NCI-H345 treated with DMSO at 0.1 percent for 48 hours (cell line): Measurements from ENCODE around the gene PRPF40A.
A peak's percentile ranks its signal among the peaks of the same experiment; 100 is the strongest.

Experiments
- DNase-seq: peaks from one replicate; lab custom pipeline; 2025; ENCODE audit not compliant: unreplicated experiment; lab: John Stamatoyannopoulos, UW

PRPF40A gene

GRCh38 chr2:152718076-152718908, 1.0 kb upstream of the PRPF40A start, which contains the start of gene ARL6IP6:
Gene ARL6IP6 (plus strand): TSS chr2:152718620. CDS start chr2:152718625, 5 bp downstream.
- DNase-seq, result peak; percentile 93

GRCh38 chr2:152716805-152717227, 445 bp downstream of the PRPF40A start:
- peak; percentile 26 for DNase-seq

- no peak for DNase-seq
These were observed 1.3 kb downstream of the PRPF40A start for GRCh38 chr2:152715854-152716428.

- DNase-seq, result no peak
These were observed 2.1 kb downstream of the PRPF40A start for GRCh38 chr2:152715112-152715511.

- no peak for DNase-seq
These were observed 6.5 kb downstream of the PRPF40A start for GRCh38 chr2:152710713-152711112.

- no peak for DNase-seq
These were observed 8.5 kb downstream of the PRPF40A start for GRCh38 chr2:152708742-152709141.

- no peak for DNase-seq
These were observed 10.7 kb downstream of the PRPF40A start for GRCh38 chr2:152706477-152707021.

- no peak for DNase-seq
These were observed 16.1 kb downstream of the PRPF40A start for GRCh38 chr2:152701198-152701597.

GRCh38 chr2:152696476-152696875, 20.8 kb downstream of the PRPF40A start:
- no peak for DNase-seq

GRCh38 chr2:152695763-152696162, 21.5 kb downstream of the PRPF40A start:
- no peak for DNase-seq

GRCh38 chr2:152694161-152694661, 23.1 kb downstream of the PRPF40A start:
- DNase-seq, result no peak

- no peak for DNase-seq
These were observed 24.2 kb downstream of the PRPF40A start for GRCh38 chr2:152693033-152693432.

- no peak for DNase-seq
These were observed 30.9 kb downstream of the PRPF40A start for GRCh38 chr2:152686321-152686720.

GRCh38 chr2:152683400-152683799, 33.9 kb downstream of the PRPF40A start:
- DNase-seq, result no peak

- DNase-seq, result no peak
These were observed 34.6 kb downstream of the PRPF40A start for GRCh38 chr2:152682663-152683062.

- no peak for DNase-seq
These were observed 38.5 kb downstream of the PRPF40A start for GRCh38 chr2:152678808-152679207.

- DNase-seq, result no peak
These were observed 40.8 kb downstream of the PRPF40A start for GRCh38 chr2:152676461-152676860.

GRCh38 chr2:152674334-152674733, 42.9 kb downstream of the PRPF40A start:
- DNase-seq, result no peak

- DNase-seq, result no peak
These were observed 52.5 kb downstream of the PRPF40A start for GRCh38 chr2:152664725-152665124.

- DNase-seq, result no peak
These were observed 56.2 kb downstream of the PRPF40A start for GRCh38 chr2:152661076-152661475.

- DNase-seq, result no peak
These were observed 59.0 kb downstream of the PRPF40A start for GRCh38 chr2:152658221-152658620.

GRCh38 chr2:152657043-152657442, 60.2 kb downstream of the PRPF40A start:
- no peak for DNase-seq
